IMR-90 (cell line): ENCODE data around the gene SCRG1. TPM values are rescaled to one million over a fixed set of nuclear protein-coding genes. Genes with fewer than 3 reads are reported as not detected.

Experiments
- ATAC-seq: fragments of 200-7000 bp; cut with Tn5 transposase; 2 replicates; pipeline ENCODE4 v1.9.1; 2020; ENCODE audit warnings: low read depth, mild to moderate bottlenecking, moderate library complexity
- BruUV-seq: library from RNA; stranded (reverse); fragments of 400-500 nt; replicated peaks from 2 replicates; lab custom pipeline; 2021; lab: Mats Ljungman, UMichigan
- CTCF ChIA-PET: fragments of 300-600 bp; formaldehyde crosslinking; extraction: SDS; loops from one replicate; lab custom pipeline; 2021; ENCODE audit warnings: antibody characterized with exemption; lab: Yijun Ruan, JAX
- POLR2A ChIA-PET: fragments of 300-600 bp; sonication (Branson Sonifier 250); formaldehyde crosslinking; loops from one replicate; lab custom pipeline; 2022; ENCODE audit warnings: antibody characterized with exemption; ENCODE audit not compliant: unreplicated experiment; lab: Charles Lee
- DNase-seq: peaks from one replicate; pipeline ENCODE4 v3.0.0; 2013
- H2AFZ ChIP-seq: replicated peaks from 2 replicates; pipeline ENCODE3; 2013; ENCODE audit warnings: low read length, mild to moderate bottlenecking; ENCODE audit not compliant: poor library complexity
- H2AK5ac ChIP-seq: 2 replicates; pipeline ENCODE4 v1.6.1; 2013; ENCODE audit warnings: low read depth, low read length, inconsistent platforms
- H2AK9ac ChIP-seq: replicated peaks from 2 replicates; pipeline ENCODE3; 2013; ENCODE audit warnings: mild to moderate bottlenecking, low read depth, low read length, moderate library complexity; ENCODE audit not compliant: poor library complexity
- H2BK120ac ChIP-seq: 2 replicates; pipeline ENCODE4 v1.6.1; 2013; ENCODE audit warnings: low read depth, low read length, inconsistent platforms
- H2BK15ac ChIP-seq: 3 replicates; pipeline ENCODE4 v1.6.1; 2013; ENCODE audit warnings: low read depth, low read length, inconsistent platforms
- H2BK20ac ChIP-seq: 2 replicates; pipeline ENCODE4 v1.6.1; 2013; ENCODE audit warnings: low read depth, mild to moderate bottlenecking, inconsistent platforms, low read length, moderate library complexity
- H2BK5ac ChIP-seq: 2 replicates; pipeline ENCODE4 v1.6.1; 2013; ENCODE audit warnings: mild to moderate bottlenecking, low read depth, low read length, inconsistent platforms; ENCODE audit not compliant: poor library complexity, severe bottlenecking
- H3K14ac ChIP-seq: replicated peaks from 2 replicates; pipeline ENCODE4 v1.6.1; 2013; ENCODE audit warnings: low read depth, low read length, inconsistent platforms
- H3K18ac ChIP-seq: 2 replicates; pipeline ENCODE4 v1.6.1; 2013; ENCODE audit warnings: low read depth, low read length, control low read depth
- H3K23ac ChIP-seq: 2 replicates; pipeline ENCODE4 v1.6.1; 2013; ENCODE audit warnings: low read depth, low read length, inconsistent platforms
- H3K27ac ChIP-seq: 2 replicates; pipeline ENCODE4 v1.5.1; 2013; ENCODE audit warnings: mild to moderate bottlenecking, control low read depth, low read length; ENCODE audit not compliant: insufficient read depth
- H3K27me3 ChIP-seq: 2 replicates; pipeline ENCODE4 v1.6.1; 2013; ENCODE audit warnings: low read length; ENCODE audit not compliant: control insufficient read depth, insufficient read depth
- H3K36me3 ChIP-seq: 2 replicates; pipeline ENCODE4 v1.6.1; 2013; ENCODE audit warnings: low read length, mixed read lengths; ENCODE audit not compliant: control insufficient read depth, insufficient read depth
- H3K4ac ChIP-seq: 2 replicates; pipeline ENCODE4 v1.6.1; 2013; ENCODE audit warnings: low read depth, low read length, inconsistent platforms
- H3K4me1 ChIP-seq: 2 replicates; pipeline ENCODE4 v1.6.1; 2013; ENCODE audit warnings: low read length, mixed read lengths; ENCODE audit not compliant: control insufficient read depth, insufficient read depth
- H3K4me2 ChIP-seq: 2 replicates; pipeline ENCODE4 v1.6.1; 2013; ENCODE audit warnings: low read depth, mild to moderate bottlenecking, control low read depth, low read length, moderate library complexity
- H3K4me3 ChIP-seq: 2 replicates; pipeline ENCODE4 v1.5.1; 2013; ENCODE audit warnings: low read depth, mild to moderate bottlenecking, control low read depth, low read length, moderate library complexity; ENCODE audit not compliant: insufficient read depth
- H3K56ac ChIP-seq: 2 replicates; pipeline ENCODE4 v1.6.1; 2013; ENCODE audit warnings: low read length, inconsistent platforms; ENCODE audit not compliant: insufficient read depth; ENCODE audit errors: extremely low read depth
- H3K79me1 ChIP-seq, 2 experiments: 2 replicates each; pipeline ENCODE4 v1.6.1; 2013; ENCODE audit warnings: low read length in 2 of 2, inconsistent platforms in 1 of 2, low read depth in 1 of 2
- H3K9ac ChIP-seq: 2 replicates; pipeline ENCODE4 v1.6.1; 2013; ENCODE audit warnings: low read depth, low read length, control low read depth
- H3K9me1 ChIP-seq: 2 replicates; pipeline ENCODE4 v1.6.1; 2013; ENCODE audit warnings: low read length, inconsistent platforms; ENCODE audit not compliant: insufficient read depth
- H3K9me3 ChIP-seq: 2 replicates; pipeline ENCODE4 v1.6.1; 2013; ENCODE audit warnings: low read length; ENCODE audit not compliant: control insufficient read depth, insufficient read depth
- H4K20me1 ChIP-seq: 2 replicates; pipeline ENCODE4 v1.6.1; 2013; ENCODE audit warnings: low read length, inconsistent platforms; ENCODE audit not compliant: insufficient read depth
- H4K5ac ChIP-seq: 2 replicates; pipeline ENCODE4 v1.6.1; 2013; ENCODE audit warnings: mild to moderate bottlenecking, low read depth, low read length, control low read depth
- H4K8ac ChIP-seq, 2 experiments: 2 replicates each; pipeline ENCODE4 v1.6.1; 2013; ENCODE audit warnings: low read depth in 2 of 2, low read length in 2 of 2, control low read depth in 1 of 2, inconsistent platforms in 1 of 2
- H4K91ac ChIP-seq: 2 replicates; pipeline ENCODE4 v1.6.1; 2013; ENCODE audit warnings: low read depth, low read length, inconsistent platforms; ENCODE audit not compliant: insufficient read depth
- BHLHE40 ChIP-seq: fragments of 150-350 bp; IDR thresholded peaks from 2 replicates; pipeline ENCODE4 v1.6.1; 2016; ENCODE audit warnings: mild to moderate bottlenecking, low read depth, low read length
- CEBPB ChIP-seq: IDR thresholded peaks from 2 replicates; pipeline ENCODE4 v1.6.1; 2012; ENCODE audit warnings: low read depth, low read length, improper control_type of control experiment
- CHD1 ChIP-seq: IDR thresholded peaks from 2 replicates; pipeline ENCODE4 v1.6.1; 2012; ENCODE audit warnings: low read depth, low read length, improper control_type of control experiment
- CTCF ChIP-seq: conservative IDR thresholded peaks from 2 replicates; pipeline ENCODE4 v1.5.1; 2012; ENCODE audit warnings: mild to moderate bottlenecking, low read depth, low read length, improper control_type of control experiment
- ELK1 ChIP-seq: fragments of 150-350 bp; IDR thresholded peaks from 2 replicates; pipeline ENCODE4 v1.6.1; 2016; ENCODE audit warnings: low read depth, mild to moderate bottlenecking, low read length, moderate library complexity, borderline replicate concordance
- FOS ChIP-seq: fragments of 150-350 bp; IDR thresholded peaks from 2 replicates; pipeline ENCODE4 v1.6.1; 2016; ENCODE audit warnings: low read depth, low read length
- MAFK ChIP-seq: IDR thresholded peaks from 2 replicates; pipeline ENCODE4 v1.6.1; 2012; ENCODE audit warnings: low read depth, low read length, improper control_type of control experiment
- MAZ ChIP-seq: IDR thresholded peaks from 2 replicates; pipeline ENCODE4 v1.6.1; 2012; ENCODE audit warnings: low read depth, mild to moderate bottlenecking, low read length, improper control_type of control experiment, moderate library complexity, borderline replicate concordance
- MXI1 ChIP-seq: IDR thresholded peaks from 2 replicates; pipeline ENCODE4 v1.6.1; 2012; ENCODE audit warnings: low read depth, mild to moderate bottlenecking, low read length, moderate library complexity, borderline replicate concordance
- NFE2L2 ChIP-seq: fragments of 150-350 bp; IDR thresholded peaks from 2 replicates; pipeline ENCODE4 v1.6.1; 2016; ENCODE audit warnings: low read depth, mild to moderate bottlenecking, low read length
- POLR2A ChIP-seq: IDR thresholded peaks from 2 replicates; pipeline ENCODE4 v1.6.1; 2012; ENCODE audit warnings: mild to moderate bottlenecking, low read depth, low read length
- RAD21 ChIP-seq: IDR thresholded peaks from 2 replicates; pipeline ENCODE4 v1.6.1; 2012; ENCODE audit warnings: low read length, improper control_type of control experiment
- RCOR1 ChIP-seq: IDR thresholded peaks from 2 replicates; pipeline ENCODE4 v1.6.1; 2012; ENCODE audit warnings: mild to moderate bottlenecking, low read length, improper control_type of control experiment; ENCODE audit not compliant: insufficient replicate concordance
- RFX5 ChIP-seq: IDR thresholded peaks from 2 replicates; pipeline ENCODE4 v1.8.0; 2012; ENCODE audit warnings: low read depth, mild to moderate bottlenecking, low read length, moderate library complexity
- SMC3 ChIP-seq: fragments of 150-350 bp; IDR thresholded peaks from 2 replicates; pipeline ENCODE4 v1.6.1; 2016; ENCODE audit warnings: low read depth, mild to moderate bottlenecking, antibody characterized with exemption, low read length, moderate library complexity
- USF2 ChIP-seq: fragments of 150-350 bp; IDR thresholded peaks from 2 replicates; pipeline ENCODE4 v1.6.1; 2017; ENCODE audit warnings: mild to moderate bottlenecking, antibody characterized with exemption, low read length, low read depth
- WGBS, 2 experiments: methylation state at CpG; one replicate each; pipeline versions ENCODE4 v1.1.5 to v1.1.7; 2013; ENCODE audit warnings: missing lambda C conversion rate in 2 of 2; ENCODE audit not compliant: insufficient read length in 1 of 2; ENCODE audit errors: extremely low coverage in 2 of 2; 5-methylcytosine and 5-hydroxymethylcytosine counted together
- dilution Hi-C: fragments of 300-500 bp; cut with HindIII; formaldehyde crosslinking; loops from one replicate; pipeline ENCODE4 v1.14.3; 2018; ENCODE audit warnings: low sequenced_read_pairs; ENCODE audit not compliant: unreplicated experiment
- in situ Hi-C: fragments of 300-500 bp; cut with MboI; formaldehyde crosslinking; loops from 3 replicates; pipeline ENCODE4 v1.14.3; 2019; ENCODE audit warnings: low sequenced_read_pairs, inconsistent platforms, mixed read lengths
- intact Hi-C: fragments of 100-400 bp; cut with micrococcal nuclease; formaldehyde crosslinking; loops from 2 replicates; pipeline ENCODE4 v1.10.0; 2022
- polyA plus RNA-seq, 3 experiments: library from polyadenylated mRNA; depleted of rRNA; stranded (reverse); fragments of >200 nt; gene quantifications; 2 replicates each; pipeline ENCODE4 v1.2.3, GENCODE V29; 2012; ENCODE audit warnings: low replicate concordance in 1 of 3
- total RNA-seq: library from RNA; depleted of rRNA; stranded (reverse); fragments of >200 nt; gene quantifications from 2 replicates; pipeline ENCODE4 v1.2.3, GENCODE V29; 2012

SCRG1 gene
- total and polyA plus RNA-seq, 2 of the 4 experiments (the other 2 are of a cell fraction): under 0.01 to 0.22 TPM

GRCh38 chr4:173382349-173382748 lies 16.6 kb downstream of the SCRG1 start:
- Histone ChIP-seq H3K9me1 (no peaks in the 10 kb centered on the region), H4K91ac (no peak overlapping the region), H3K79me1 (no peaks in the 10 kb centered on the region), H3K27ac (no peak overlapping the region), H3K9ac (no peak overlapping the region), H3K14ac (no peak overlapping the region), H2AK9ac (no peak overlapping the region), H2BK5ac (no peak overlapping the region), H2BK15ac (no peak overlapping the region), H4K5ac (no peak overlapping the region), H4K20me1 (no peaks in the 10 kb centered on the region), H3K27me3 (no peaks in the 10 kb centered on the region), H3K18ac (no peak overlapping the region), H4K8ac (no peak overlapping the region), H3K36me3 (0 out of 2 replicates have a peak, but pooled peaks cover 1% of the 10 kb centered on the region), H3K4me1 (no peaks in the 10 kb centered on the region), H3K56ac (no peak overlapping the region), H3K4me2 (no peak overlapping the region), H2BK20ac (no peak overlapping the region), H2BK120ac (no peak overlapping the region), H2AFZ (no peak overlapping the region), H3K4ac (no peak overlapping the region), H2AK5ac (no peak overlapping the region), H3K9me3 (no peaks in the 10 kb centered on the region), H3K4me3 (no peak overlapping the region), H3K23ac (no peak overlapping the region)
- no CpG with 5 or more reads among the region's 4 CpGs for WGBS, 2 experiments
- POLR2A ChIA-PET: no interaction called here
- CTCF ChIA-PET: no interaction called here
- BruUV-seq: no TSS peak
- ATAC-seq: no peak
- in situ Hi-C loops (no loop called here), intact Hi-C loops (no loop called here), dilution Hi-C loops (no loop called here)
- no peak for DNase-seq
- TF ChIP-seq RCOR1 (no peak), CHD1 (no peak), BHLHE40 (no peak), MAFK (no peak), CEBPB (no peak), CTCF (no peak), USF2 (no peak), NFE2L2 (no peak), FOS (no peak), RFX5 (no peak), POLR2A (no peak), RAD21 (no peak), SMC3 (no peak), MXI1 (no peak), MAZ (no peak), ELK1 (no peak)
